Loucy (cell line): Measurements from ENCODE around the gene SERTM2.

Source experiments
- EZH2phosphoT487 ChIP-seq: fragments of 200-600 bp; IDR thresholded peaks from 2 replicates; pipeline ENCODE4 v1.6.1; 2018; ENCODE audit warnings: antibody characterized with exemption, mild to moderate bottlenecking, moderate library complexity, borderline replicate concordance
- TF ChIP-seq, protein P1 (sequence below): fragments of 200-600 bp; sonication (generic); conservative IDR thresholded peaks from 2 replicates; pipeline ENCODE4 v1.5.1; 2014; ENCODE audit warnings: mild to moderate bottlenecking, antibody characterized with exemption, low read length

DNA sequence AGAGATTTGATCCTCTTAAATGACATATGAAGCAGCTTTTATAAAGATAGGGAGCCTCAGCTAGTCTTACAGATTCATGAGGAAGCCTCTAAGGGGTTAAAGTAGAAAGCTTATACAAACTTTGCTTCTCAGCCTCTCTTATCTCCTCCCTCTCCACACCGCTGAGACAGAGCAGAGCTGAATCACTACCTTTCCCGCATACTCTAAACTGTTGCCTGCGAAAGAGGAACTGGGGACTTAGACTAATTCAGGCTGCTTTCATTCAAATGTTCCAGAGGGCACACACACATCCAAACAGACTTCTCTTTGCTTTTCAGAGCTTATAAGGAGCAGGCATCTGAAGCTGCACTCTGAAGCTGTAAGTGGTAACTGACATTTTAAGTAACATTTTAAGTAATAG, at the start of gene SERTM2:
- TF ChIP-seq, protein P1, sequence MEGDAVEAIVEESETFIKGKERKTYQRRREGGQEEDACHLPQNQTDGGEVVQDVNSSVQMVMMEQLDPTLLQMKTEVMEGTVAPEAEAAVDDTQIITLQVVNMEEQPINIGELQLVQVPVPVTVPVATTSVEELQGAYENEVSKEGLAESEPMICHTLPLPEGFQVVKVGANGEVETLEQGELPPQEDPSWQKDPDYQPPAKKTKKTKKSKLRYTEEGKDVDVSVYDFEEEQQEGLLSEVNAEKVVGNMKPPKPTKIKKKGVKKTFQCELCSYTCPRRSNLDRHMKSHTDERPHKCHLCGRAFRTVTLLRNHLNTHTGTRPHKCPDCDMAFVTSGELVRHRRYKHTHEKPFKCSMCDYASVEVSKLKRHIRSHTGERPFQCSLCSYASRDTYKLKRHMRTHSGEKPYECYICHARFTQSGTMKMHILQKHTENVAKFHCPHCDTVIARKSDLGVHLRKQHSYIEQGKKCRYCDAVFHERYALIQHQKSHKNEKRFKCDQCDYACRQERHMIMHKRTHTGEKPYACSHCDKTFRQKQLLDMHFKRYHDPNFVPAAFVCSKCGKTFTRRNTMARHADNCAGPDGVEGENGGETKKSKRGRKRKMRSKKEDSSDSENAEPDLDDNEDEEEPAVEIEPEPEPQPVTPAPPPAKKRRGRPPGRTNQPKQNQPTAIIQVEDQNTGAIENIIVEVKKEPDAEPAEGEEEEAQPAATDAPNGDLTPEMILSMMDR = no peak
- TF ChIP-seq EZH2phosphoT487 = no peak
